ENCODE data around the gene ACKR3. TPM values are rescaled to one million over a fixed set of nuclear protein-coding genes. Genes with fewer than 3 reads are reported as not detected.

ACKR3 gene
- total and polyA plus RNA-seq, 5 experiments from 2014 or later = 2.4 to 6.1 (median 5.0) TPM

DNA sequence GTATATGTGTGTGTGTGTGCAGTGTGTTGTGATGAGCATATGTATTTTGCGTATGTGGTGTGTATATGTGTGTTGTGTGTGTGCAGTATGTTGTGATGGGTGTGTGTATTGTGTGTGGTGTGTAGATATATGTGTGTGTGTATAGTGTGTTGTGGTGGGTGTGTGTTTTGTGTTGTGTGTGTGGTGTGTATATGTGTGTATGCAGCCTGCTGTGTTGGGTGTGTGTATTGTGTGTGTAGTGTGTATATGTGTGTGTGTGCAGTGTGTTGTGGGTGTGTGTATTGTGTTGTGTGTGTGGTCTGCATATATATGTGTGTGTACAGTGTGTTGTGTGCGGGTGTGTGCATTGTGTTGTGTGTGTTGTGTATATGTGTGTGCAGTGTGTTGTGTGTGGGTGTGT is 23.9 kb downstream of the ACKR3 start:
- no peak overlapping the region for H3K27ac Mint-ChIP-seq
- H3K9me3 Mint-ChIP-seq = no peaks in the 10 kb centered on the region
- no peaks in the 10 kb centered on the region for H3K27me3 Mint-ChIP-seq
- no peak for DNase-seq
- H3K36me3 Mint-ChIP-seq = no peaks in the 10 kb centered on the region
- no peaks in the 10 kb centered on the region for H3K4me1 Mint-ChIP-seq
- POLR2A ChIA-PET = no interaction called here
- ATAC-seq = no peak
- no peak overlapping the region for H3K4me3 Mint-ChIP-seq

GRCh38 chr2:236593956-236594355 is 24.3 kb downstream of the ACKR3 start:
- Mint-ChIP-seq H3K4me3 (no peak overlapping the region), H3K4me1 (no peaks in the 10 kb centered on the region), H3K36me3 (no peaks in the 10 kb centered on the region), H3K9me3 (no peaks in the 10 kb centered on the region), H3K27ac (no peak overlapping the region), H3K27me3 (no peaks in the 10 kb centered on the region)
- POLR2A ChIA-PET = no interaction called here
- DNase-seq = no peak
- ATAC-seq = no peak

- Mint-ChIP-seq H3K27me3 (peaks cover 0 to 3% (median 0%) of the 10 kb centered on the region in 5 donors), H3K36me3 (no peaks in the 10 kb centered on the region), H3K4me1 (no peaks in the 10 kb centered on the region), H3K27ac (no peak overlapping the region), H3K4me3 (no peak overlapping the region), H3K9me3 (no peaks in the 10 kb centered on the region)
- ATAC-seq (no peak), DNase-seq (no peak)
- POLR2A ChIA-PET = no interaction called here
Observed at GRCh38 chr2:236597629-236598028, 28.0 kb downstream of the ACKR3 start.

GRCh38 chr2:236599059-236599458 is 29.4 kb downstream of the ACKR3 start:
- H3K9me3 Mint-ChIP-seq = no peaks in the 10 kb centered on the region
- POLR2A ChIA-PET = no interaction called here
- DNase-seq = no peak
- H3K27me3 Mint-ChIP-seq = peaks cover under 1 to 6% (median 3%) of the 10 kb centered on the region in 5 donors
- H3K27ac Mint-ChIP-seq = no peak overlapping the region
- no peak overlapping the region for H3K4me3 Mint-ChIP-seq
- no peaks in the 10 kb centered on the region for H3K36me3 Mint-ChIP-seq
- ATAC-seq = no peak
- no peaks in the 10 kb centered on the region for H3K4me1 Mint-ChIP-seq

DNA sequence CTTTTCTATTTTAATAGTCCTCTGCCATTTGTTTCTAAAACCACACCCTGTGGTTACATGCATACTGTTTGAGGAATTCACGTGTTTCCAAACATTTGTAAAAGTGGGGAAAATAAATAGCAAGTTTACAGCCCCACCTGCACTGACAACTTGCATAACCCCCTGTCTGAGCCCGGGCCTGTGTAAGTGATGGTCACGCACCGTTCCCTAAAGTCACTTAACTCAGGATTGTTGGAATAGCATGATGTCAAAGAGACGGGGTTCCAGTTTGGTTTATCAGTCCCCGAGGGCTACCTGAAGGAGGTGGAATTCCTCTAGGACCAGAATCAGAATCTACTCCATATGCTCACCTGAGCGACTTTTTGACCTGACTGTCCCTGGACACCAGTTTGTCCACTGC is 30.5 kb downstream of the ACKR3 start:
- Mint-ChIP-seq H3K27me3 (peaks cover 7 to 17% (median 12%) of the 10 kb centered on the region in 5 donors), H3K36me3 (no peaks in the 10 kb centered on the region), H3K27ac (no peak overlapping the region), H3K4me1 (peaks cover 2 to 4% (median 4%) of the 10 kb centered on the region in 4 donors), H3K9me3 (no peaks in the 10 kb centered on the region), H3K4me3 (no peak overlapping the region)
- DNase-seq (no peak), ATAC-seq (no peak)
- POLR2A ChIA-PET = no interaction called here

DNA sequence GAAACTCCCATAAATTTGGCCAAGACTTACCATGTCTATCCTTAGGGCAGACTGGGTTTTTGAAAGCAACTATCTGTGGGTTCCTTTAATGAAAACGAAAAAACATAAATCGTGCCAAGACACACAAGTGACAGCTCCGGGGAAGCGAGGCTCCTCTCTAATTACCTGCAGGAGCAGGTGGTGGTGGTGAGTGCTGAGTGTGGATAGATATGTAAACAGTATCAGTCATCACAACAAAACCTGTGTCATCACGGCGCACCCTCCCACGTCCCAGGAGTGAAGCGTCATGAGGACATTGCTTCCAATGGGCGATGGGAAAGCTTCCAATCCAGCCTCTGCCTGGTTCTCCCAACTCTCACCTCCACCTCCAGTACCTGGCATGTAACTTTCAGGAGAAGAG is 31.3 kb downstream of the ACKR3 start:
- DNase-seq (no peak), ATAC-seq (no peak)
- peaks cover 4 to 9% (median 5%) of the 10 kb centered on the region in 4 donors for H3K4me1 Mint-ChIP-seq
- no peak overlapping the region for H3K4me3 Mint-ChIP-seq
- H3K27ac Mint-ChIP-seq = no peak overlapping the region
- no peaks in the 10 kb centered on the region for H3K36me3 Mint-ChIP-seq
- POLR2A ChIA-PET = no interaction called here
- H3K9me3 Mint-ChIP-seq = no peaks in the 10 kb centered on the region
- peaks cover 10 to 24% (median 16%) of the 10 kb centered on the region in 5 donors for H3K27me3 Mint-ChIP-seq

DNA sequence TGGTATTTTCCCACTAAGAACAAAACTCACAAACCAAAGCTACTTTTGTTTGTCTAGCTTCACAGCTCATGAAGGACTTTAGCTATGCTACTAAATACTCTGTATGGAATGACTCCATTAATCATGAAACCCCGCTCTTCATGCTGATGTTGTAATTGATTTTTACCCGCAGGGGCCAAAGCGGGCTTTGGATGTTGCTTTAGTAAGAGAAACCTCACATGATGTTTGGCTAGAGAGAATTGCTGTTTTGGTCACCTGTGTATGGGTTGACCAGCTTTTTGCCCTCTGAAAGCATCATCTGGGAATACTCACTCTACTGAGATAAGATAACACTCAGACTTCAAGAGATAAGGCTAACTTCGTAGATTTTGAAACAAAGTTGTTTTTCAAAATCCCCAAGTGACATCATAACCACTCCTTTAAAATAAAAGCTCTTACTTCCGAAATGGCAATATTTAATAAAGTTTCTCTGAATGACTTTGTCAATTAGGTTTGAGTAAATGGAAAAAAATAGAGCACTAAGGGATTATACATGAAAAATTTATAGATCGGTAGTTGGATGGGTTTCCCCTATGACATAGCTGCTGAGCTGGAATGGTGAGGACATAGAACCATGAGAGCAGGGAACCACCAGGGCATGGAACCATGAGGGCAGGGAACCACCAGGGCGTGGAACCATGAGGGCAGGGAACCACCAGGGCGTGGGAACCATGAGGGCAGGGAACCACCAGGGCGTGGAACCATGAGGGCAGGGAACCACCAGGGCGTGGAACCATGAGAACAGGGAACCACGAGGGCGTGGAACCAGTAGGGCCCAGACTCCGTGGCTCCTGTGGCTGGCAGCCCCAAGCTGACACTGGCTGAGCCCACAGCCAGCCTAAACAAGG is 31.9 kb downstream of the ACKR3 start:
- peaks cover 13 to 31% (median 21%) of the 10 kb centered on the region in 5 donors for H3K27me3 Mint-ChIP-seq
- no peak overlapping the region for H3K27ac Mint-ChIP-seq
- DNase-seq (no peak), ATAC-seq (no peak)
- POLR2A ChIA-PET = interaction anchor here (0.6 kb wide), 1 partner anchor 820 kb away, joined by 3 read pairs; no protein-coding TSS in a partner anchor
- peaks cover 4 to 9% (median 5%) of the 10 kb centered on the region in 4 donors for H3K4me1 Mint-ChIP-seq
- no peak overlapping the region for H3K4me3 Mint-ChIP-seq
- no peaks in the 10 kb centered on the region for H3K36me3 Mint-ChIP-seq
- H3K9me3 Mint-ChIP-seq = no peaks in the 10 kb centered on the region

DNA sequence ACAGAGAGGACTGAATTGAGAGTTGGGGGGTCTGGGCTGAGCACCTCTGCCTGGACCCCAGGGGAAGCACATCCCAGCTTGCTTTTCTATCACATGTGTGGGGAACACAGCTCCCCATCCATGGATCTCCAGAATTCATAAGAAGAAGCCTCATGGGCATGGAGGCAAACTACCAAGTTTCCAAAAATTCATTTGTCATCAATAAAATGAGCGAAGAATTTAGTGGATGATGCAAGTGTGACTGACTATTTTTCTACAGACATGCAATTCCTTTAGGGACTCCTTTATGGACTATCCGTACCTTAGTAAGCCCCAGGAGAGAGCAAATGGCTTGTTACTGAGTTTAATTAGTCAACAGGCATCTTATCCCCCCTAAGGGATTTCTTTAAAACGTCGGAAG is 33.1 kb downstream of the ACKR3 start:
- no peak overlapping the region for H3K4me3 Mint-ChIP-seq
- POLR2A ChIA-PET = no interaction called here
- H3K36me3 Mint-ChIP-seq = no peaks in the 10 kb centered on the region
- H3K9me3 Mint-ChIP-seq = no peaks in the 10 kb centered on the region
- peaks cover 4 to 13% (median 8%) of the 10 kb centered on the region in 4 donors for H3K4me1 Mint-ChIP-seq
- no peak overlapping the region for H3K27ac Mint-ChIP-seq
- DNase-seq (no peak), ATAC-seq (no peak)
- H3K27me3 Mint-ChIP-seq = peaks cover 16 to 42% (median 30%) of the 10 kb centered on the region in 5 donors

DNA sequence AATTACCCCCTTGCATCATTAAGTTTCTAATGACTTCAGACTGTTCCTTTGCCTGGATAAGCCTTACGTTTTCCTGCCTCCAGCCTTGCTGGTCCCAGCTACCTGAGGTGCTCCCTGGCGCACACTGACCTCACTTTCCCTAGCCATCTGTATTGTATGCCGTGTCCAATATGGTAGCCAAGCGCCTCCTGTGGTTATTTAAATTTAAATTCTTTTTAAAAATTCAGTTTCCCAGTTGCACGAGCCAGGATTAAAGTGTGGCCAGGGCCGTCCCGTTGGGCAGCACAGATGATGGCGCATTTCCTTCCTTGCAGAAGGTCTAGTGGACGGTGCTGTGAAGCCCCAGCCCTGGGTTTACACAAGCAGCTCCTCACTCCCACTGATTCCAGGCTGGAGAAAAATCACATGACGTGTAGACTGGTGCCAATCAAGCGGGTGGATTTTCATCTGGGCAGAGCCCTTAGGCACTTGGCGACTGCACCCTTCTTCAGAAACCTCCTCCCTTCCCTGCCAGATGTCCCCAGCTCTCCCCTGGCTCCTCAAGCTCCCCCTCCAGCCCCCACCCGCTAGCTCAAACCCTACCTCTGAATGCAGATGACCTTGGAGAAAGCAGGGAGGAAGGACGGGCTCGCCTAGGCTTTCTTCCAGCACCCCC is 33.9 kb downstream of the ACKR3 start:
- H3K4me3 Mint-ChIP-seq = no peak overlapping the region
- POLR2A ChIA-PET = no interaction called here
- no peak for ATAC-seq
- H3K36me3 Mint-ChIP-seq = no peaks in the 10 kb centered on the region
- H3K27me3 Mint-ChIP-seq = peaks cover 16 to 44% (median 30%) of the 10 kb centered on the region in 5 donors
- peaks cover 4 to 13% (median 8%) of the 10 kb centered on the region in 4 donors for H3K4me1 Mint-ChIP-seq
- no peaks in the 10 kb centered on the region for H3K9me3 Mint-ChIP-seq
- DNase-seq = no peak
- no peak overlapping the region for H3K27ac Mint-ChIP-seq

DNA sequence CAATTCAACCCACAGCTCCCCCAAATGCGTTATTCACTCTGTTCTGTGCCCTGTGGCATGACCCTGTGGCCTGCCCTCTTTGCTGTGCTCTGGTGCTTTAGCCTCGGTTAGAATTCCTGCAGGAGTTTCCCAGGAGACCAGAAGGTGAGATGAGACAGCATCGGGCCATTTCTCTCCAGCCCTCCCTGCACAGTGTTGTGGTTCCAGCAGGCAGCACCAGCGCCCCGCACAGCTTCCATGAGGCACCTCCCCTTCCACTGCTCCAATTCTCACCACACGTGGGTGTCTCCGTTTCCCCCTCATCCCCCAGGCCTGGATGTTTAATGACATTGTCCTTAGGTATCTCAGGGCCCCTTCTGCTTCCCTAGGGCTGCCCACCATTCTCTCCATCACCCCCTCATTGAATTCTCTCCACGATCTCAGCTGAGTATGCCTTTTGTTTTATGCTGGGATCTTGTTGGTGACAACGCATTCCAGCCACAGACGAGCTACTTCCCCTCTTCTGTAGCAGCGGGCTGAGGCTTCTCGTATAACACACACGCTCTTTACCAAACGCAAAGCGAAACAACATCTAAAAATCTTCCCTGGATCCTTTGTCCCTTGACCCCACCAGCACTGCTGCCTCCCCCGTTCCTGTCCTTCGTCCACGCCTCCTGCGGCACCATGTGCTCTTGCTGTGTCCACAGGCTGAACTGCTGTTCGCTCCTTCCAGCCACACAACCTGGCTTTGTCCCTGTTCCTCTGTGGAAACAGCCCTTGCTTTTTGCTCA is 35.1 kb downstream of the ACKR3 start:
- peaks cover 4 to 13% (median 8%) of the 10 kb centered on the region in 4 donors for H3K4me1 Mint-ChIP-seq
- DNase-seq (no peak), ATAC-seq (no peak)
- H3K27ac Mint-ChIP-seq = peak overlapping the region in 1 of 10 donors; percentile 3
- no peaks in the 10 kb centered on the region for H3K9me3 Mint-ChIP-seq
- H3K36me3 Mint-ChIP-seq = no peaks in the 10 kb centered on the region
- H3K27me3 Mint-ChIP-seq = peaks cover 16 to 44% (median 30%) of the 10 kb centered on the region in 5 donors
- POLR2A ChIA-PET = no interaction called here
- H3K4me3 Mint-ChIP-seq = no peak overlapping the region

DNA sequence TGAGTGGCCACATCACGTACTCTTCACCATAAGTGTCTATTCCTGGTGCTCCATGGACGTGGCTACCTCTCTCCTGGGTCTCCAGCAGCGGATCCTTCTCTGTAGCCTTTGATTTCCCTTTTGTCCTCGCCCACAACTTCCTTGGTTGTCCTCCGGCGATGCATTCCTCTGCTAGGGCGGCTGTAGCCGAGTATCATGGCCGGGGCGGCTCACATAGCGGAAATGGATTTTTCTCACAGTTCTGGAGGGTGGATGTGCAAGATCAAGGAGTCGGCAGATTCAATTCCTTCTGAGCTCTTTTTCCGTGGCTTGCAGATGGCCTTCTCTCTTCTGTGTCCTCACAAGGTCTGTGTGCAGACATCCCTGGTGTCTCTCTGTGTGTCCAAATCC is 35.7 kb downstream of the ACKR3 start:
- no peak overlapping the region for H3K27ac Mint-ChIP-seq
- H3K9me3 Mint-ChIP-seq = no peaks in the 10 kb centered on the region
- H3K4me3 Mint-ChIP-seq = no peak overlapping the region
- DNase-seq (no peak), ATAC-seq (no peak)
- no peaks in the 10 kb centered on the region for H3K36me3 Mint-ChIP-seq
- POLR2A ChIA-PET = no interaction called here
- H3K4me1 Mint-ChIP-seq = peaks cover 4 to 13% (median 8%) of the 10 kb centered on the region in 4 donors
- peaks cover 16 to 44% (median 30%) of the 10 kb centered on the region in 5 donors for H3K27me3 Mint-ChIP-seq

- Mint-ChIP-seq H3K27me3 (peaks cover 16 to 44% (median 30%) of the 10 kb centered on the region in 5 donors), H3K36me3 (no peaks in the 10 kb centered on the region), H3K27ac (no peak overlapping the region), H3K4me3 (no peak overlapping the region), H3K4me1 (peaks cover 4 to 13% (median 8%) of the 10 kb centered on the region in 4 donors), H3K9me3 (no peaks in the 10 kb centered on the region)
- ATAC-seq (no peak), DNase-seq (no peak)
- POLR2A ChIA-PET = no interaction called here
Observed at GRCh38 chr2:236606023-236606422, 36.4 kb downstream of the ACKR3 start.

Data from naive thymus-derived CD8-positive, alpha-beta T cell (primary cell).